Dendritic cell treated with granulocyte-macrophage colony-stimulating factor and Interleukin-4, amounts not matched to agents 40 ng/mL and 50 ng/mL, for 4 days (primary cell): ENCODE results near the gene SYT7.
"Not testable (repeated sequence)": the region's sequence is repeated elsewhere in the genome, so short reads cannot be mapped to it uniquely, and the experiment has no call there.

Experiments
- H3K27ac Mint-ChIP-seq: one replicate; pipeline ENCODE4 v1.8.0; 2022; ENCODE audit warnings: mild to moderate bottlenecking, mixed read lengths
- H3K27me3 Mint-ChIP-seq: one replicate; pipeline ENCODE4 v1.8.0; 2022; ENCODE audit warnings: mild to moderate bottlenecking, mixed read lengths
- H3K36me3 Mint-ChIP-seq: one replicate; pipeline ENCODE4 v1.8.0; 2022; ENCODE audit warnings: low read depth, mixed read lengths
- H3K4me1 Mint-ChIP-seq: one replicate; pipeline ENCODE4 v1.8.0; 2022; ENCODE audit warnings: low read depth, mixed read lengths
- H3K4me3 Mint-ChIP-seq: one replicate; pipeline ENCODE4 v1.8.0; 2022; ENCODE audit warnings: mild to moderate bottlenecking, moderate library complexity, mixed read lengths
- H3K9me3 Mint-ChIP-seq: one replicate; pipeline ENCODE4 v1.8.0; 2022; ENCODE audit warnings: mixed read lengths
- intact Hi-C: fragments of 100-400 bp; cut with micrococcal nuclease; formaldehyde crosslinking; loops from one replicate; pipeline ENCODE4 v1.15.0; 2022

The SYT7 gene

GRCh38 chr11:61616434-61616833 is 35.6 kb upstream of the SYT7 start:
- Mint-ChIP-seq H3K27me3 (peaks cover 39% of the 10 kb centered on the region), H3K4me1 (no peaks in the 10 kb centered on the region), H3K4me3 (no peak overlapping the region), H3K9me3 (no peaks in the 10 kb centered on the region), H3K36me3 (no peaks in the 10 kb centered on the region), H3K27ac (no peak overlapping the region)
- intact Hi-C loops, result no loop called here

GRCh38 chr11:61614782-61615181 is 33.9 kb upstream of the SYT7 start:
- peaks cover 36% of the 10 kb centered on the region for H3K27me3 Mint-ChIP-seq
- H3K27ac Mint-ChIP-seq, intact Hi-C loops, H3K9me3 Mint-ChIP-seq, H3K4me3 Mint-ChIP-seq, H3K36me3 Mint-ChIP-seq, H3K4me1 Mint-ChIP-seq: not testable (repeated sequence)

- Mint-ChIP-seq H3K27ac (no peak overlapping the region), H3K36me3 (no peaks in the 10 kb centered on the region), H3K27me3 (peaks cover 39% of the 10 kb centered on the region), H3K9me3 (no peaks in the 10 kb centered on the region), H3K4me1 (no peaks in the 10 kb centered on the region), H3K4me3 (no peak overlapping the region)
- intact Hi-C loops, result no loop called here
Observed at GRCh38 chr11:61613870-61614269, 33.0 kb upstream of the SYT7 start.

GRCh38 chr11:61613051-61613450 is 32.2 kb upstream of the SYT7 start:
- H3K27me3 Mint-ChIP-seq, result peaks cover 36% of the 10 kb centered on the region
- no peak overlapping the region for H3K4me3 Mint-ChIP-seq
- intact Hi-C loops, result no loop called here
- no peaks in the 10 kb centered on the region for H3K36me3 Mint-ChIP-seq
- no peaks in the 10 kb centered on the region for H3K9me3 Mint-ChIP-seq
- H3K4me1 Mint-ChIP-seq, result no peaks in the 10 kb centered on the region
- no peak overlapping the region for H3K27ac Mint-ChIP-seq

- Mint-ChIP-seq H3K4me3 (no peak overlapping the region), H3K36me3 (no peaks in the 10 kb centered on the region), H3K9me3 (no peaks in the 10 kb centered on the region), H3K4me1 (no peaks in the 10 kb centered on the region), H3K27ac (no peak overlapping the region), H3K27me3 (peaks cover 39% of the 10 kb centered on the region)
- intact Hi-C loops, result no loop called here
Observed at GRCh38 chr11:61611309-61611708, 30.4 kb upstream of the SYT7 start.

- Mint-ChIP-seq H3K36me3 (no peaks in the 10 kb centered on the region), H3K9me3 (no peaks in the 10 kb centered on the region), H3K27me3 (peaks cover 39% of the 10 kb centered on the region), H3K27ac (no peak overlapping the region), H3K4me3 (no peak overlapping the region), H3K4me1 (no peaks in the 10 kb centered on the region)
- intact Hi-C loops, result no loop called here
Observed at GRCh38 chr11:61610905-61611304, 30.0 kb upstream of the SYT7 start.

- H3K9me3 Mint-ChIP-seq, result no peaks in the 10 kb centered on the region
- intact Hi-C loops, result no loop called here
- peaks cover 45% of the 10 kb centered on the region for H3K27me3 Mint-ChIP-seq
- H3K4me1 Mint-ChIP-seq, result no peaks in the 10 kb centered on the region
- no peak overlapping the region for H3K4me3 Mint-ChIP-seq
- H3K27ac Mint-ChIP-seq, result no peak overlapping the region
- no peaks in the 10 kb centered on the region for H3K36me3 Mint-ChIP-seq
Observed at GRCh38 chr11:61609980-61610366, 29.1 kb upstream of the SYT7 start.

GRCh38 chr11:61609000-61609979 is 28.4 kb upstream of the SYT7 start:
- peaks cover 45% of the 10 kb centered on the region for H3K27me3 Mint-ChIP-seq
- H3K27ac Mint-ChIP-seq, result no peak overlapping the region
- no peaks in the 10 kb centered on the region for H3K9me3 Mint-ChIP-seq
- intact Hi-C loops, result no loop called here
- no peaks in the 10 kb centered on the region for H3K4me1 Mint-ChIP-seq
- H3K36me3 Mint-ChIP-seq, result no peaks in the 10 kb centered on the region
- no peak overlapping the region for H3K4me3 Mint-ChIP-seq

- no peaks in the 10 kb centered on the region for H3K36me3 Mint-ChIP-seq
- H3K9me3 Mint-ChIP-seq, result no peaks in the 10 kb centered on the region
- intact Hi-C loops, result no loop called here
- no peak overlapping the region for H3K27ac Mint-ChIP-seq
- peaks cover 33% of the 10 kb centered on the region for H3K27me3 Mint-ChIP-seq
- H3K4me1 Mint-ChIP-seq, result no peaks in the 10 kb centered on the region
- no peak overlapping the region for H3K4me3 Mint-ChIP-seq
Observed at GRCh38 chr11:61607920-61608599, 27.2 kb upstream of the SYT7 start.

- H3K4me1 Mint-ChIP-seq, result no peaks in the 10 kb centered on the region
- intact Hi-C loops, result no loop called here
- no peaks in the 10 kb centered on the region for H3K9me3 Mint-ChIP-seq
- no peak overlapping the region for H3K4me3 Mint-ChIP-seq
- H3K27me3 Mint-ChIP-seq, result peaks cover 36% of the 10 kb centered on the region
- no peak overlapping the region for H3K27ac Mint-ChIP-seq
- no peaks in the 10 kb centered on the region for H3K36me3 Mint-ChIP-seq
Observed at GRCh38 chr11:61607426-61607825, 26.6 kb upstream of the SYT7 start.

GRCh38 chr11:61603667-61604066 is 22.8 kb upstream of the SYT7 start:
- no peak overlapping the region for H3K27ac Mint-ChIP-seq
- no peaks in the 10 kb centered on the region for H3K9me3 Mint-ChIP-seq
- H3K4me3 Mint-ChIP-seq, result no peak overlapping the region
- H3K36me3 Mint-ChIP-seq, result no peaks in the 10 kb centered on the region
- H3K4me1 Mint-ChIP-seq, result no peaks in the 10 kb centered on the region
- intact Hi-C loops, result no loop called here
- H3K27me3 Mint-ChIP-seq, result peaks cover 42% of the 10 kb centered on the region

GRCh38 chr11:61602775-61603569 is 22.1 kb upstream of the SYT7 start:
- H3K4me3 Mint-ChIP-seq, result no peak overlapping the region
- H3K27ac Mint-ChIP-seq, result no peak overlapping the region
- no peaks in the 10 kb centered on the region for H3K9me3 Mint-ChIP-seq
- peaks cover 48% of the 10 kb centered on the region for H3K27me3 Mint-ChIP-seq
- intact Hi-C loops, result no loop called here
- no peaks in the 10 kb centered on the region for H3K4me1 Mint-ChIP-seq
- no peaks in the 10 kb centered on the region for H3K36me3 Mint-ChIP-seq

GRCh38 chr11:61601512-61601911 is 20.6 kb upstream of the SYT7 start:
- H3K27ac Mint-ChIP-seq, result no peak overlapping the region
- peaks cover 51% of the 10 kb centered on the region for H3K27me3 Mint-ChIP-seq
- H3K9me3 Mint-ChIP-seq, result no peaks in the 10 kb centered on the region
- H3K4me3 Mint-ChIP-seq, result no peak overlapping the region
- no peaks in the 10 kb centered on the region for H3K36me3 Mint-ChIP-seq
- H3K4me1 Mint-ChIP-seq, result no peaks in the 10 kb centered on the region
- intact Hi-C loops, result no loop called here
